ENCODE results near the gene PDE4B.

- TF ChIP-seq, protein P1, sequence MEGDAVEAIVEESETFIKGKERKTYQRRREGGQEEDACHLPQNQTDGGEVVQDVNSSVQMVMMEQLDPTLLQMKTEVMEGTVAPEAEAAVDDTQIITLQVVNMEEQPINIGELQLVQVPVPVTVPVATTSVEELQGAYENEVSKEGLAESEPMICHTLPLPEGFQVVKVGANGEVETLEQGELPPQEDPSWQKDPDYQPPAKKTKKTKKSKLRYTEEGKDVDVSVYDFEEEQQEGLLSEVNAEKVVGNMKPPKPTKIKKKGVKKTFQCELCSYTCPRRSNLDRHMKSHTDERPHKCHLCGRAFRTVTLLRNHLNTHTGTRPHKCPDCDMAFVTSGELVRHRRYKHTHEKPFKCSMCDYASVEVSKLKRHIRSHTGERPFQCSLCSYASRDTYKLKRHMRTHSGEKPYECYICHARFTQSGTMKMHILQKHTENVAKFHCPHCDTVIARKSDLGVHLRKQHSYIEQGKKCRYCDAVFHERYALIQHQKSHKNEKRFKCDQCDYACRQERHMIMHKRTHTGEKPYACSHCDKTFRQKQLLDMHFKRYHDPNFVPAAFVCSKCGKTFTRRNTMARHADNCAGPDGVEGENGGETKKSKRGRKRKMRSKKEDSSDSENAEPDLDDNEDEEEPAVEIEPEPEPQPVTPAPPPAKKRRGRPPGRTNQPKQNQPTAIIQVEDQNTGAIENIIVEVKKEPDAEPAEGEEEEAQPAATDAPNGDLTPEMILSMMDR (IDR thresholded peaks at IDR 0.05; ENCODE audit: poor library complexity, severe bottlenecking) = no peak
- TF ChIP-seq SMC3 (conservative IDR thresholded peaks at IDR 0.05; ENCODE audit: poor library complexity) (no peak), TAF1 (IDR thresholded peaks at IDR 0.05; ENCODE audit: low read depth) (no peak), EP300 (conservative IDR thresholded peaks at IDR 0.05; ENCODE audit: poor library complexity, severe bottlenecking) (no peak), EZH2 (IDR thresholded peaks at IDR 0.05; ENCODE audit: borderline replicate concordance, insufficient read depth, low read length, poor library complexity, severe bottlenecking) (no peak), REST (IDR thresholded peaks at IDR 0.05; ENCODE audit: borderline replicate concordance) (no peak)
Observed at GRCh38 chr1:66172272-66172671, 379.6 kb downstream of the PDE4B start.

Data from neural cell (in vitro differentiated cells).